GM12875 (cell line): ENCODE results near the gene CHST5.

Experiments used
- H3K4me3 ChIP-seq: one replicate; pipeline ENCODE4 v1.5.1; 2011; ENCODE audit warnings: low read depth, low read length, control low read depth
- CTCF ChIP-seq: IDR thresholded peaks from 2 replicates; pipeline ENCODE4 v1.5.1; 2011; ENCODE audit warnings: low read depth, mild to moderate bottlenecking, control low read depth, inconsistent platforms, low read length, moderate library complexity, borderline replicate concordance; ENCODE audit not compliant: insufficient read depth

CHST5 gene

GRCh38 chr16:75559564-75560372 lies 23.9 kb upstream of the CHST5 start:
- TF ChIP-seq CTCF: no peak
- no peak overlapping the region for H3K4me3 ChIP-seq

- TF ChIP-seq CTCF: no peak
- no peak overlapping the region for H3K4me3 ChIP-seq
Measured at GRCh38 chr16:75558846-75559401, 23.0 kb upstream of the CHST5 start.

GRCh38 chr16:75556431-75556950 lies 20.6 kb upstream of the CHST5 start:
- H3K4me3 ChIP-seq: peak overlapping the region; percentile 24
- TF ChIP-seq CTCF: no peak

- TF ChIP-seq CTCF: 0 out of 2 replicates have a peak, but pooled peaks have one; percentile 6
- H3K4me3 ChIP-seq: peak within 1 kb of the TSS; percentile 72
Measured at GRCh38 chr16:75555707-75556430, 20.0 kb upstream of the CHST5 start, which contains the start of gene TMEM231. Gene TMEM231 (minus strand): TSS chr16:75556252. CDS start chr16:75556209, 43 bp downstream.

GRCh38 chr16:75555213-75555706 lies 19.4 kb upstream of the CHST5 start:
- TF ChIP-seq CTCF: no peak
- H3K4me3 ChIP-seq: peak overlapping the region; percentile 72

- TF ChIP-seq CTCF: no peak
- H3K4me3 ChIP-seq: no peak overlapping the region
Measured at GRCh38 chr16:75552951-75553350, 17.0 kb upstream of the CHST5 start.
